ENCODE data around the gene ID1. TPM values are rescaled to one million over a fixed set of nuclear protein-coding genes. Genes with fewer than 3 reads are reported as not detected.
A peak's percentile ranks its signal among the peaks of the same experiment; 100 is the strongest.

ID1 gene
- total RNA-seq, 4 donors from 2014 or later: 524 to 962 (median 571) TPM

DNA sequence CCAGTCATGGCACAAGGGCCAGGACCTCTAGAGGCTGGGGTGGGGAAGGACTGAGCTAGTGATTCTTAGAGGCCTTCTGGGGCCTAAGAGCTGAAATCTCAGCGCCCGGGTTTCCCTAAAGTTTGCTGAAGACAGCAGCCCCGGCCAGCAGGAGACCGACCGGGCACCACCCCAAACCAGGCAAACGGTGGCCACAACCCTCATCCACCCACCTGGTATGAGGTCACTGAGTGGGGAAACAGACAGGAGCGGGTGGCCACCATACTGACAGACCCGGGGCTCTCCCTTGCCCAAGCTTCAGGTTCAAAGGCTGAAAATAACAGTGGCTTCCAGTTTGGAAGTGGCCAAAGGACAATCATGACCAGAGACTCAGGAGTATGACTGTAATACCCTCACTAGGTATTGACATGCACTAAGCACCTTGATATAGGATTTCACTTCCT is 35.0 kb upstream of the ID1 start:
- 74 to 100% methylated on average over 2 to 8 of the region's 8 CpGs for WGBS, 2 donors
- TF ChIP-seq POLR2A (IDR thresholded peaks at IDR 0.05) (no peak), EP300 (IDR thresholded peaks at IDR 0.05) (no peak)
- DNase-seq (ENCODE audit: low spot score in 2 of 2): no peak
- H3K4me1 ChIP-seq: peaks cover 0 to 57% (median 37%) of the 10 kb centered on the region in 4 donors
- no peaks in the 10 kb centered on the region for H3K9me3 ChIP-seq
- H3K27ac ChIP-seq: peak overlapping the region; percentile 74 to 97 (median 91)
- H3K36me3 ChIP-seq: peaks cover 0 to 44% (median 0%) of the 10 kb centered on the region in 3 donors
- H3K27me3 ChIP-seq: no peaks in the 10 kb centered on the region
- no peak overlapping the region for H3K4me3 ChIP-seq

DNA sequence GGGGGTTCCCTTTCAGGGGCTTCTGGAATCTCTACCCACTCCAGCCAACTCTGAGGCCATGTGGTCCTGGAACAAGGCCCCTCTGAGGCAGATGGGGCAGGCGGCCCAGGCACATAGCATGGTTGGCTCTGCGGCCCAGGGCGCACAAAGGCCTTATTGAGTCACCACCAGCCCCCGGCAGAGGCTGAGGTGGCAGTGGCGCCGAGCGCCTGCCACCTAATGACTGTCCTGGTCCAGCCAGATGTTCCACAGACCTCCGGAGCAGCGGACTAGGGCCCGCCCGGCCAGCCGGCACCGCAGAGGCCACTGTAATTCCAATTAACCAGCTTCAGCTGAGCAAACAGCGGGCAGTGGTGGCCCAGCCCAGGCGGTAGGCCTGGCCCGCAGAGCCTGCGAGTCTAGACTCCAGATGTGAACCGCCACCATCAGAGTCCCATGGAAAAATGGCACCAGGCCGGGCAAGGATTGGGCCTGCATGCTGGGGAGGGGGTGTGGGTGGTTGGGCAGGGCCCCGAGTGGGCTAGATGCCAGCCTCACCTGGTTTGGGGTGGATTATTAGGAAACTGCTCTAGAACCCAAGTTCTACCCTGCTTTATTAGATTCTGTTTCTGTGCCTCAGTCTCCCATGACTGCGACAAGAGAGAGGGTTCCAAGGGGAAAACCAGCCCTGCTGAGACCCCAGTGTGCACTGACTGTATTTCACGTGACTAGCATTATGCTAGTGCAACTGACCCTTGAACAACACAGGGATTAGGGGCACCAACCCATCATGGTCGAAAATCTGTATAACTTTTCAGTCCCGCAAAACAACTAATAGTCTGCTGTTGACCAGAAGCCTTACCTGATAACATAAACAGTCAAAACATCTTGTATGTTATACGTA is 34.1 kb upstream of the ID1 start:
- no peaks in the 10 kb centered on the region for H3K27me3 ChIP-seq
- TF ChIP-seq POLR2A (IDR thresholded peaks at IDR 0.05): peak in 1 of 2 donors; percentile 33
- TF ChIP-seq, protein P1, sequence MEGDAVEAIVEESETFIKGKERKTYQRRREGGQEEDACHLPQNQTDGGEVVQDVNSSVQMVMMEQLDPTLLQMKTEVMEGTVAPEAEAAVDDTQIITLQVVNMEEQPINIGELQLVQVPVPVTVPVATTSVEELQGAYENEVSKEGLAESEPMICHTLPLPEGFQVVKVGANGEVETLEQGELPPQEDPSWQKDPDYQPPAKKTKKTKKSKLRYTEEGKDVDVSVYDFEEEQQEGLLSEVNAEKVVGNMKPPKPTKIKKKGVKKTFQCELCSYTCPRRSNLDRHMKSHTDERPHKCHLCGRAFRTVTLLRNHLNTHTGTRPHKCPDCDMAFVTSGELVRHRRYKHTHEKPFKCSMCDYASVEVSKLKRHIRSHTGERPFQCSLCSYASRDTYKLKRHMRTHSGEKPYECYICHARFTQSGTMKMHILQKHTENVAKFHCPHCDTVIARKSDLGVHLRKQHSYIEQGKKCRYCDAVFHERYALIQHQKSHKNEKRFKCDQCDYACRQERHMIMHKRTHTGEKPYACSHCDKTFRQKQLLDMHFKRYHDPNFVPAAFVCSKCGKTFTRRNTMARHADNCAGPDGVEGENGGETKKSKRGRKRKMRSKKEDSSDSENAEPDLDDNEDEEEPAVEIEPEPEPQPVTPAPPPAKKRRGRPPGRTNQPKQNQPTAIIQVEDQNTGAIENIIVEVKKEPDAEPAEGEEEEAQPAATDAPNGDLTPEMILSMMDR (IDR thresholded peaks at IDR 0.05): peak in 2 of 5 experiments; percentile 3 to 18
- TF ChIP-seq EP300 (IDR thresholded peaks at IDR 0.05): peak; percentile 47 to 54
- peak; percentile 18 to 56 for DNase-seq (ENCODE audit: low spot score in 2 of 2)
- peaks cover 0 to 57% (median 37%) of the 10 kb centered on the region in 4 donors for H3K4me1 ChIP-seq
- peaks cover 0 to 35% (median 0%) of the 10 kb centered on the region in 3 donors for H3K36me3 ChIP-seq
- H3K9me3 ChIP-seq: no peaks in the 10 kb centered on the region
- H3K4me3 ChIP-seq: no peak overlapping the region
- H3K27ac ChIP-seq: peak overlapping the region; percentile 74 to 97 (median 91)
- 60 to 62% methylated on average over 23 to 25 of the region's 25 CpGs for WGBS, 2 donors

DNA sequence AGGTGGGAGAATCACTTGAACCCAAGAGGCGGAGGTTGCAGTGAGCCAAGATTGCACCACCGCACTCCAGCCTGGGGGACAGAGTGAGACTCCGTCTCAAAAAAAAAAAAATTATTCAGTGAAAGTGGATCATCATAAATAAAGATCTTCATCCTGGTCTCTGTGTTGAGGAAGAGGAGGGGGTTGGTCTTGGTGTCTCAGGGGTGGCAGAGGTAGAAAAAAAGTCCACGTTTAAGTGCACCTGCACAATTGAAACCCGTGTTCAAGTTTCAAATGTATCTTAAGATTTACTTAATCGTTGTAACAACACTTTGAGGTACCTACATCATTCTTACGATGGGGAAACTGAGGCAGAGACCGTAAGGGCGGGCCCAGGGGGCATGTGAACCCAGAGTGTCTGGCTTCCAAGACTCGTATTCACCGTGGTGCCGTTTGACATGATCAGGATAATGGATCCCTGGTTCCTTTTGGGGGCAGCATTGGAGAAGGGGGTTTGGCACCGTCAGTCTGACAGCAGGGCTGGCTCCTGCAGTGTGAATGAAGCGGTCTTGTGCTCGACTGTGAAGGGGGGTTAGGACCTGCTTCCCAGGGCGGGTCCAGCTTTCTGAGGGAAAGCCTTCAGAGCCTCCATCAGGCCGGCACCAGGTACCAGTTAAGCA is 32.9 kb upstream of the ID1 start:
- Histone ChIP-seq H3K4me1 (peaks cover 0 to 57% (median 37%) of the 10 kb centered on the region in 4 donors), H3K4me3 (peak overlapping the region in 3 of 4 donors; percentile 42 to 62 (median 54)), H3K36me3 (peaks cover 0 to 23% (median 0%) of the 10 kb centered on the region in 3 donors), H3K9me3 (no peaks in the 10 kb centered on the region), H3K27ac (peak overlapping the region; percentile 74 to 97 (median 91)), H3K27me3 (no peaks in the 10 kb centered on the region)
- DNase-seq (ENCODE audit: low spot score in 2 of 2): no peak
- no peak for TF ChIP-seq EP300 (IDR thresholded peaks at IDR 0.05)
- no peak for TF ChIP-seq POLR2A (IDR thresholded peaks at IDR 0.05)
- TF ChIP-seq, protein P1 (IDR thresholded peaks at IDR 0.05): no peak
- WGBS, 2 donors: 33 to 36% methylated on average over 17 of the region's 17 CpGs

DNA sequence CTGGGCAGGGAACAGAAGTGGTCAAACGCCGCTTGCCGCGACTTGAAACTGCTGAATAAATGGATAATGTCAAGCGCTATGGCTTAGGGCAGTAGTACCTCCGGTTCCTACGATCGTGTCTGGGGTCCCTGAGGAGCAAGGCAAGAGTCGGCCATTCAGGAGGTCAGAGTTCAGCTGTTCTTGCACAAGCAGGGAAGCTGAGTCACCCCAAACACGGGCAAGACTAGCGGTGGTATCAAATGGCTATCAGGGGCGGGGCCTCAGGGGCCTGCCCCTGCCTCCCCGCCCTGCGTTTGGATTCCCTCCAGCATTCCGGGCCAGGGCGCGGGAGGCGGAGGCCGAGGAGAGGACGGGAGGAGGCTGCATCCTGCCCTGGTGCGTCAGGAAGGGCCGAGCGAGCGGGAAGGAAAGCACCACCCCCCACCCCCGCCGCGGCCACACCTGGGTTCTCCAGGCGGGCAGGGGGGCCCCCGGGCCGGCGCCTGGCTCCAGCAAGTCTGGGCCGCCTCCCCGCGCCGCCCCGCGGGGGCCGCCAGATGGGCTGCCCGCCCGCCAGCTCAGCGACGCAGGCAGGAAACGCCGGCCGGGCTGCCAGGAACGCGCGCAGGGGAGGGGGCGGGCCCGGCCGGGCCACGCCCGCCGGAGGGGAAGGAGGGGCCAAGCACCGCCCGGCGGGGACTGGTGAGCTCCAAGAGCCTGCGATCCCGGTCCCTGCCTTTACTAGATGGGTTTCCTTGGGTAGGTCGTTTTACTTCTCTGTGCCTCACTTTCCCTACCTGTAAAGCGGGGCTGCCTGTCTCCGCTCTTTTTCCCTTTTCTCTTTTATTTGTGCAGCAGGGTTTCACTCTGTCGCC is 32.2 kb upstream of the ID1 start:
- 1% methylated on average over 37 to 39 of the region's 63 CpGs for WGBS, 2 donors
- TF ChIP-seq EP300 (IDR thresholded peaks at IDR 0.05) (peak; percentile 73 to 97), POLR2A (IDR thresholded peaks at IDR 0.05) (peak; percentile 77 to 88)
- TF ChIP-seq, protein P1 (IDR thresholded peaks at IDR 0.05): peak in 3 of 5 experiments; percentile 7 to 70 (median 47)
- Histone ChIP-seq H3K36me3 (peaks cover 0 to 15% (median 0%) of the 10 kb centered on the region in 3 donors), H3K4me1 (peaks cover 0 to 57% (median 37%) of the 10 kb centered on the region in 4 donors), H3K4me3 (peak overlapping the region; percentile 36 to 62 (median 48)), H3K27me3 (no peaks in the 10 kb centered on the region), H3K9me3 (no peaks in the 10 kb centered on the region), H3K27ac (peak overlapping the region; percentile 74 to 97 (median 91))
- DNase-seq (ENCODE audit: low spot score in 2 of 2): peak; percentile 93 to 98
